Fibroblast of villous mesenchyme (primary cell): ENCODE measurements around the gene MACROD2. TPM values are rescaled to one million over a fixed set of nuclear protein-coding genes. Genes with fewer than 3 reads are reported as not detected.

Source experiments
- DNase-seq: peaks from one replicate; pipeline ENCODE4 v3.0.0-alpha.2; 2010; ENCODE audit warnings: low read depth
- H3K4me3 ChIP-seq: 2 replicates; pipeline ENCODE4 v1.5.1; 2011; ENCODE audit warnings: low read depth, mild to moderate bottlenecking, low read length
- CTCF ChIP-seq: IDR thresholded peaks from 2 replicates; pipeline ENCODE4 v1.5.1; 2012; ENCODE audit warnings: low read depth, mild to moderate bottlenecking, low read length; ENCODE audit not compliant: insufficient read depth
- total RNA-seq: library from RNA; depleted of rRNA; stranded (reverse); fragments of >200 nt; gene quantifications from 2 replicates; pipeline ENCODE4 v1.2.3, GENCODE V29; 2012

Gene MACROD2
- total RNA-seq, 1 donor: 1.7 TPM

GRCh38 chr20:14643556-14643955 is 648.2 kb downstream of the MACROD2 start:
- H3K4me3 ChIP-seq: no peak overlapping the region
- DNase-seq: no peak
- TF ChIP-seq CTCF: no peak

GRCh38 chr20:14644306-14645097 is 649.2 kb downstream of the MACROD2 start:
- no peak overlapping the region for H3K4me3 ChIP-seq
- no peak for DNase-seq
- no peak for TF ChIP-seq CTCF

- H3K4me3 ChIP-seq: no peak overlapping the region
- no peak for TF ChIP-seq CTCF
Observed at GRCh38 chr20:14647016-14647415, 651.7 kb downstream of the MACROD2 start.

GRCh38 chr20:14649662-14650061 is 654.3 kb downstream of the MACROD2 start:
- TF ChIP-seq CTCF: no peak
- DNase-seq: no peak
- H3K4me3 ChIP-seq: no peak overlapping the region

More at GRCh38 chr20:14647016-14647415, 651.7 kb downstream of the MACROD2 start:
- no peak for DNase-seq

- TF ChIP-seq CTCF: no peak
- H3K4me3 ChIP-seq: no peak overlapping the region
- peak; percentile 28 for DNase-seq
Observed at GRCh38 chr20:14657266-14658005, 662.1 kb downstream of the MACROD2 start.

- no peak overlapping the region for H3K4me3 ChIP-seq
- DNase-seq: no peak
- TF ChIP-seq CTCF: no peak
Observed at GRCh38 chr20:14664101-14664500, 668.8 kb downstream of the MACROD2 start.
